ENCODE measurements around the gene SLX4IP.
"Not testable (repeated sequence)": the region's sequence is repeated elsewhere in the genome, so short reads cannot be mapped to it uniquely, and the experiment has no call there.

Gene SLX4IP

GRCh38 chr20:10434832-10435812, at the start of gene SLX4IP:
Gene SLX4IP (plus strand): TSS chr20:10435305. CDS start chr20:10458205, 22,900 bp downstream.
- H3K4me3 ChIP-seq (ENCODE audit: low read length): peak within 1 kb of the TSS; percentile 80
- peak; percentile 96 for DNase-seq (ENCODE audit: low read depth)
- TF ChIP-seq CTCF (IDR thresholded peaks at IDR 0.05; ENCODE audit: insufficient read depth, low read depth, low read length, missing control alignments): no peak

GRCh38 chr20:10385850-10386544, 49.1 kb upstream of the SLX4IP start:
- no peak for DNase-seq (ENCODE audit: low read depth)
- TF ChIP-seq CTCF (IDR thresholded peaks at IDR 0.05; ENCODE audit: insufficient read depth, low read depth, low read length, missing control alignments): no peak

GRCh38 chr20:10387686-10388085, 47.4 kb upstream of the SLX4IP start:
- TF ChIP-seq CTCF (IDR thresholded peaks at IDR 0.05; ENCODE audit: insufficient read depth, low read depth, low read length, missing control alignments): no peak
- no peak for DNase-seq (ENCODE audit: low read depth)
- H3K4me3 ChIP-seq (ENCODE audit: low read length): no peak overlapping the region

More at GRCh38 chr20:10385850-10386544, 49.1 kb upstream of the SLX4IP start:
- no peak overlapping the region for H3K4me3 ChIP-seq (ENCODE audit: low read length)

GRCh38 chr20:10388597-10388996, 46.5 kb upstream of the SLX4IP start:
- TF ChIP-seq CTCF (IDR thresholded peaks at IDR 0.05; ENCODE audit: insufficient read depth, low read depth, low read length, missing control alignments): no peak
- no peak overlapping the region for H3K4me3 ChIP-seq (ENCODE audit: low read length)
- no peak for DNase-seq (ENCODE audit: low read depth)

GRCh38 chr20:10390709-10391108, 44.4 kb upstream of the SLX4IP start:
- no peak for TF ChIP-seq CTCF (IDR thresholded peaks at IDR 0.05; ENCODE audit: insufficient read depth, low read depth, low read length, missing control alignments)
- no peak overlapping the region for H3K4me3 ChIP-seq (ENCODE audit: low read length)
- DNase-seq (ENCODE audit: low read depth): no peak

- H3K4me3 ChIP-seq (ENCODE audit: low read length); DNase-seq (ENCODE audit: low read depth): not testable (repeated sequence)
These were observed 40.4 kb upstream of the SLX4IP start for GRCh38 chr20:10394752-10395151.

- no peak overlapping the region for H3K4me3 ChIP-seq (ENCODE audit: low read length)
- DNase-seq (ENCODE audit: low read depth): no peak
- TF ChIP-seq CTCF (IDR thresholded peaks at IDR 0.05; ENCODE audit: insufficient read depth, low read depth, low read length, missing control alignments): no peak
These were observed 36.2 kb upstream of the SLX4IP start for GRCh38 chr20:10398834-10399369.
